Common myeloid progenitor, CD34-positive (primary cell): Measurements from ENCODE around the gene ACOT7.

Experiments used
- CTCF ChIA-PET: fragments of 350-600 bp; sonication (Branson Sonifier 250); formaldehyde crosslinking; loops from one replicate; lab custom pipeline; 2021; ENCODE audit warnings: antibody characterized with exemption; lab: Charles Lee
- POLR2A ChIA-PET: fragments of 350-600 bp; sonication (Branson Sonifier 250); formaldehyde crosslinking; loops from one replicate; lab custom pipeline; 2021; ENCODE audit warnings: antibody characterized with exemption; lab: Charles Lee
- DNase-seq, 3 donors: peaks; one replicate each; pipeline versions ENCODE4 v3.0.0 to v3.0.0-alpha.2; 2013
- H3K27ac ChIP-seq, 2 experiments: 1 replicate in 1 of 2; 2 replicates in 1 of 2; pipeline ENCODE4 v1.7.0; 2013; ENCODE audit warnings: inconsistent platforms in 2 of 2, low read length in 2 of 2, mild to moderate bottlenecking in 2 of 2, low read depth in 1 of 2, moderate library complexity in 1 of 2; ENCODE audit not compliant: severe bottlenecking in 2 of 2, insufficient read depth in 1 of 2, poor library complexity in 1 of 2
- H3K27me3 ChIP-seq, 5 experiments: replicated peaks in 2 of 5; 1 replicate in 3 of 5; 2 replicates in 2 of 5; pipeline versions ENCODE4 v1.6.1 to v1.7.0; 2013; ENCODE audit warnings: low read length in 4 of 5, mild to moderate bottlenecking in 2 of 5, moderate library complexity in 2 of 5, inconsistent platforms in 1 of 5; ENCODE audit not compliant: insufficient read depth in 5 of 5, control insufficient read depth in 4 of 5
- H3K36me3 ChIP-seq, 4 experiments: 1 replicate in 2 of 4; 2 replicates in 2 of 4; pipeline versions ENCODE4 v1.6.1 to v1.7.0; 2013; ENCODE audit warnings: low read length in 3 of 4, control low read depth in 1 of 4, mild to moderate bottlenecking in 1 of 4; ENCODE audit not compliant: control insufficient read depth in 4 of 4, insufficient read depth in 4 of 4
- H3K4me1 ChIP-seq, 4 experiments: 1 replicate in 3 of 4; 2 replicates in 1 of 4; pipeline versions ENCODE4 v1.6.1 to v1.7.1; 2013; ENCODE audit warnings: low read length in 3 of 4, mild to moderate bottlenecking in 3 of 4, control low read depth in 1 of 4, inconsistent platforms in 1 of 4, moderate library complexity in 1 of 4; ENCODE audit not compliant: control insufficient read depth in 4 of 4, insufficient read depth in 4 of 4; ENCODE audit errors: control extremely low read depth in 1 of 4
- H3K4me3 ChIP-seq, 7 experiments: 1 replicate in 4 of 7; 2 replicates in 3 of 7; pipeline versions ENCODE4 v1.5.1 to v1.7.0; 2013; ENCODE audit warnings: mild to moderate bottlenecking in 7 of 7, low read length in 6 of 7, moderate library complexity in 6 of 7, inconsistent platforms in 2 of 7, low read depth in 2 of 7, control low read depth in 1 of 7; ENCODE audit not compliant: insufficient read depth in 4 of 7, control insufficient read depth in 1 of 7; ENCODE audit errors: extremely low read depth in 1 of 7
- H3K9me3 ChIP-seq, 5 experiments: 1 replicate in 4 of 5; 2 replicates in 1 of 5; pipeline versions ENCODE4 v1.6.1 to v1.7.1; 2013; ENCODE audit warnings: low read length in 4 of 5, mild to moderate bottlenecking in 2 of 5, inconsistent platforms in 1 of 5, low read depth in 1 of 5, moderate library complexity in 1 of 5; ENCODE audit not compliant: control insufficient read depth in 4 of 5, insufficient read depth in 2 of 5; ENCODE audit errors: control extremely low read depth in 1 of 5
- WGBS: methylation state at CpG from one replicate; pipeline ENCODE4 v1.1.5; 2013; ENCODE audit not compliant: insufficient coverage; 5-methylcytosine and 5-hydroxymethylcytosine counted together

Gene ACOT7

GRCh38 chr1:6288026-6288425 lies 105.5 kb downstream of the ACOT7 start:
- POLR2A ChIA-PET: no interaction called here
- DNase-seq: no peak
- Histone ChIP-seq H3K27ac (no peak overlapping the region), H3K36me3 (peaks cover 0 to 8% (median under 1%) of the 10 kb centered on the region in 4 experiments), H3K27me3 (no peaks in the 10 kb centered on the region), H3K4me1 (no peaks in the 10 kb centered on the region), H3K4me3 (no peak overlapping the region), H3K9me3 (no peaks in the 10 kb centered on the region)
- CTCF ChIA-PET: no interaction called here
- 95% methylated on average over 14 of the region's 14 CpGs for WGBS

GRCh38 chr1:6287431-6287886 lies 106.1 kb downstream of the ACOT7 start:
- 96% methylated on average over 10 of the region's 10 CpGs for WGBS

GRCh38 chr1:6287029-6287428 lies 106.5 kb downstream of the ACOT7 start:
- H3K4me1 ChIP-seq: no peaks in the 10 kb centered on the region
- WGBS: 99% methylated on average over 13 of the region's 13 CpGs
- no peaks in the 10 kb centered on the region for H3K27me3 ChIP-seq
- H3K36me3 ChIP-seq: peaks cover 0 to 4% (median 0%) of the 10 kb centered on the region in 4 experiments
- ChIA-PET CTCF (no interaction called here), POLR2A (no interaction called here)
- no peak overlapping the region for H3K4me3 ChIP-seq
- no peak for DNase-seq
- H3K27ac ChIP-seq: no peak overlapping the region
- no peaks in the 10 kb centered on the region for H3K9me3 ChIP-seq

More at GRCh38 chr1:6287431-6287886, 106.1 kb downstream of the ACOT7 start:
- peaks cover 0 to 8% (median 0%) of the 10 kb centered on the region in 4 experiments for H3K36me3 ChIP-seq
- H3K27ac ChIP-seq: no peak overlapping the region
- no peak overlapping the region for H3K4me3 ChIP-seq
- no peak for DNase-seq
- no peaks in the 10 kb centered on the region for H3K9me3 ChIP-seq
- no peaks in the 10 kb centered on the region for H3K27me3 ChIP-seq
- CTCF ChIA-PET: no interaction called here
- POLR2A ChIA-PET: no interaction called here
- no peaks in the 10 kb centered on the region for H3K4me1 ChIP-seq

GRCh38 chr1:6286266-6286665 lies 107.3 kb downstream of the ACOT7 start:
- POLR2A ChIA-PET: no interaction called here
- 97% methylated on average over 8 of the region's 8 CpGs for WGBS
- Histone ChIP-seq H3K36me3 (peaks cover 0 to 3% (median 0%) of the 10 kb centered on the region in 4 experiments), H3K27ac (no peak overlapping the region), H3K27me3 (no peaks in the 10 kb centered on the region), H3K4me3 (no peak overlapping the region), H3K4me1 (no peaks in the 10 kb centered on the region), H3K9me3 (no peaks in the 10 kb centered on the region)
- no peak for DNase-seq
- CTCF ChIA-PET: interaction anchor here (1.1 to 1.5 kb wide), 2 partner anchors 10 to 31 kb away, joined by 3 read pairs; no protein-coding TSS in a partner anchor

GRCh38 chr1:6285336-6285735 lies 108.2 kb downstream of the ACOT7 start:
- Histone ChIP-seq H3K36me3 (peaks cover 0 to 6% (median 0%) of the 10 kb centered on the region in 4 experiments), H3K27ac (no peak overlapping the region), H3K4me3 (no peak overlapping the region), H3K4me1 (no peaks in the 10 kb centered on the region), H3K27me3 (no peaks in the 10 kb centered on the region), H3K9me3 (no peaks in the 10 kb centered on the region)
- no peak for DNase-seq
- ChIA-PET POLR2A (no interaction called here), CTCF (interaction anchor here (1.1 to 1.5 kb wide), 2 partner anchors 9 to 32 kb away, joined by 3 read pairs; no protein-coding TSS in a partner anchor)
- 99% methylated on average over 11 of the region's 11 CpGs for WGBS

- H3K4me3 ChIP-seq: no peak overlapping the region
- CTCF ChIA-PET: interaction anchor here (2.2 kb wide), 1 partner anchor 36 kb away, joined by 9 read pairs; no protein-coding TSS in a partner anchor
- no peaks in the 10 kb centered on the region for H3K27me3 ChIP-seq
- no peaks in the 10 kb centered on the region for H3K4me1 ChIP-seq
- peaks cover 0 to 5% (median under 1%) of the 10 kb centered on the region in 4 experiments for H3K36me3 ChIP-seq
- no peak for DNase-seq
- POLR2A ChIA-PET: no interaction called here
- H3K9me3 ChIP-seq: no peaks in the 10 kb centered on the region
- 97% methylated on average over 15 of the region's 17 CpGs for WGBS
- no peak overlapping the region for H3K27ac ChIP-seq
Observed at GRCh38 chr1:6282577-6283270, 110.8 kb downstream of the ACOT7 start.
